CD4-positive, CD25-positive, alpha-beta regulatory T cell (primary cell): ENCODE results near the gene ALOX12B. TPM values are rescaled to one million over a fixed set of nuclear protein-coding genes. Genes with fewer than 3 reads are reported as not detected.

ENCODE experiments used
- ATAC-seq, 2 donors: fragments of 150-1000 bp; cut with Tn5 transposase; one replicate each; pipeline ENCODE4 v1.10.0; 2021; ENCODE audit warnings: low read depth in 2 of 2, moderate number of reproducible peaks in 2 of 2, moderate library complexity in 1 of 2
- DNase-seq, 3 donors: peaks; one replicate each; pipeline versions ENCODE4 v3.0.0 to v3.0.0-alpha.2; 2012 to 2022; ENCODE audit warnings: mixed read lengths in 1 of 3
- H3K27ac ChIP-seq: one replicate; pipeline ENCODE4 v1.7.0; 2013; ENCODE audit warnings: mild to moderate bottlenecking, low read length; ENCODE audit not compliant: insufficient read depth, poor library complexity, severe bottlenecking
- H3K27me3 ChIP-seq: one replicate; pipeline ENCODE4 v1.7.0; 2013; ENCODE audit warnings: low read length; ENCODE audit not compliant: control insufficient read depth, insufficient read depth
- H3K36me3 ChIP-seq: one replicate; pipeline ENCODE4 v1.7.0; 2013; ENCODE audit warnings: mild to moderate bottlenecking, low read length, moderate library complexity; ENCODE audit not compliant: control insufficient read depth, insufficient read depth
- H3K4me1 ChIP-seq: 2 replicates; pipeline ENCODE4 v1.7.0; 2013; ENCODE audit warnings: mild to moderate bottlenecking, low read length; ENCODE audit not compliant: insufficient read depth, control insufficient read depth, poor library complexity, severe bottlenecking
- H3K4me3 ChIP-seq: one replicate; pipeline ENCODE4 v1.7.0; 2013; ENCODE audit warnings: low read depth, mild to moderate bottlenecking, low read length, moderate library complexity
- H3K9me3 ChIP-seq, 2 experiments: 1 replicate in 1 of 2; 2 replicates in 1 of 2; pipeline ENCODE4 v1.7.0; 2013; ENCODE audit warnings: low read length in 2 of 2, mild to moderate bottlenecking in 1 of 2, moderate library complexity in 1 of 2; ENCODE audit not compliant: control insufficient read depth in 2 of 2
- H3K27ac Mint-ChIP-seq, 3 donors: one replicate each; pipeline ENCODE4 v1.8.0; 2020 to 2022; ENCODE audit warnings: mild to moderate bottlenecking in 3 of 3, mixed read lengths in 3 of 3, moderate library complexity in 2 of 3
- H3K27me3 Mint-ChIP-seq: one replicate; pipeline ENCODE4 v1.8.0; 2022; ENCODE audit warnings: mild to moderate bottlenecking, mixed read lengths
- H3K36me3 Mint-ChIP-seq: one replicate; pipeline ENCODE4 v1.8.0; 2020; ENCODE audit warnings: mixed read lengths
- H3K4me1 Mint-ChIP-seq, 4 donors: one replicate each; pipeline ENCODE4 v1.8.0; 2020 to 2022; ENCODE audit warnings: mixed read lengths in 4 of 4, mild to moderate bottlenecking in 1 of 4
- H3K4me3 Mint-ChIP-seq, 4 donors: one replicate each; pipeline ENCODE4 v1.8.0; 2020 to 2022; ENCODE audit warnings: mild to moderate bottlenecking in 4 of 4, mixed read lengths in 4 of 4, moderate library complexity in 3 of 4
- H3K9me3 Mint-ChIP-seq, 7 donors: one replicate each; pipeline ENCODE4 v1.8.0; 2020 to 2022; ENCODE audit warnings: mixed read lengths in 7 of 7, mild to moderate bottlenecking in 3 of 7, moderate library complexity in 2 of 7
- polyA plus RNA-seq, 4 donors: library from polyadenylated mRNA; unstranded; fragments of 300-500 nt; fragmentation: Illumina TruSeq; gene quantifications; one replicate each; pipeline ENCODE4 v1.2.3, GENCODE V29; 2021
- total RNA-seq: library from RNA; stranded (reverse); gene quantifications from one replicate; pipeline ENCODE4 v1.2.3, GENCODE V29; 2022

Gene ALOX12B
- total and polyA plus RNA-seq, 5 donors from 2014 or later = 0.53 to 0.68 (median 0.67) TPM; not detected in 2

- Histone ChIP-seq H3K4me3 (no peak overlapping the region), H3K27ac (no peak overlapping the region), H3K4me1 (peaks cover 5% of the 10 kb centered on the region), H3K27me3 (peaks cover 2% of the 10 kb centered on the region), H3K36me3 (no peaks in the 10 kb centered on the region), H3K9me3 (no peaks in the 10 kb centered on the region)
- H3K27ac Mint-ChIP-seq = no peak overlapping the region
- H3K4me1 Mint-ChIP-seq = peaks cover 4 to 10% (median 4%) of the 10 kb centered on the region in 4 donors
- H3K9me3 Mint-ChIP-seq = no peaks in the 10 kb centered on the region
- no peak for DNase-seq
- H3K27me3 Mint-ChIP-seq = peaks cover 27% of the 10 kb centered on the region
- no peak for ATAC-seq
- no peak overlapping the region for H3K4me3 Mint-ChIP-seq
- no peaks in the 10 kb centered on the region for H3K36me3 Mint-ChIP-seq
These were observed 2.2 kb upstream of the ALOX12B start for GRCh38 chr17:8089728-8090127.

GRCh38 chr17:8087952-8088230, 375 bp upstream of the ALOX12B start:
- Mint-ChIP-seq H3K9me3 (no peaks in the 10 kb centered on the region), H3K27me3 (peaks cover 22% of the 10 kb centered on the region), H3K36me3 (no peaks in the 10 kb centered on the region), H3K27ac (no peak overlapping the region), H3K4me1 (no peaks in the 10 kb centered on the region), H3K4me3 (no peak overlapping the region)
- no peaks in the 10 kb centered on the region for H3K9me3 ChIP-seq
- DNase-seq = no peak
- H3K4me3 ChIP-seq = no peak overlapping the region
- ATAC-seq = no peak
- H3K36me3 ChIP-seq = no peaks in the 10 kb centered on the region
- peaks cover 2% of the 10 kb centered on the region for H3K27me3 ChIP-seq
- no peaks in the 10 kb centered on the region for H3K4me1 ChIP-seq
- no peak overlapping the region for H3K27ac ChIP-seq

GRCh38 chr17:8084250-8084649, 3.3 kb downstream of the ALOX12B start:
- H3K27me3 Mint-ChIP-seq = peaks cover 17% of the 10 kb centered on the region
- H3K36me3 ChIP-seq = no peaks in the 10 kb centered on the region
- peaks cover 11% of the 10 kb centered on the region for H3K4me1 ChIP-seq
- H3K27ac Mint-ChIP-seq = no peak overlapping the region
- no peaks in the 10 kb centered on the region for H3K9me3 Mint-ChIP-seq
- no peak overlapping the region for H3K4me3 ChIP-seq
- H3K9me3 ChIP-seq = no peaks in the 10 kb centered on the region
- no peak for DNase-seq
- no peak for ATAC-seq
- no peak overlapping the region for H3K27ac ChIP-seq
- H3K4me1 Mint-ChIP-seq = peaks cover 1 to 14% (median 5%) of the 10 kb centered on the region in 4 donors
- peaks cover 4% of the 10 kb centered on the region for H3K36me3 Mint-ChIP-seq
- no peak overlapping the region for H3K4me3 Mint-ChIP-seq
- peaks cover 2% of the 10 kb centered on the region for H3K27me3 ChIP-seq

GRCh38 chr17:8082292-8082691, 5.2 kb downstream of the ALOX12B start:
- Mint-ChIP-seq H3K27me3 (peaks cover 17% of the 10 kb centered on the region), H3K27ac (no peak overlapping the region)

GRCh38 chr17:8081876-8082275, 5.6 kb downstream of the ALOX12B start:
- Mint-ChIP-seq H3K4me1 (peaks cover 4 to 18% (median 6%) of the 10 kb centered on the region in 4 donors), H3K9me3 (no peaks in the 10 kb centered on the region), H3K36me3 (peaks cover 4% of the 10 kb centered on the region), H3K27ac (no peak overlapping the region), H3K27me3 (peaks cover 17% of the 10 kb centered on the region), H3K4me3 (peak overlapping the region in 2 of 4 donors; percentile 12 to 50)
- Histone ChIP-seq H3K4me3 (no peak overlapping the region), H3K27ac (no peak overlapping the region), H3K9me3 (no peaks in the 10 kb centered on the region), H3K27me3 (no peaks in the 10 kb centered on the region), H3K4me1 (peaks cover 15% of the 10 kb centered on the region), H3K36me3 (no peaks in the 10 kb centered on the region)
- no peak for DNase-seq
- ATAC-seq = no peak

More at GRCh38 chr17:8082292-8082691, 5.2 kb downstream of the ALOX12B start:
- Mint-ChIP-seq H3K4me1 (peaks cover 4 to 18% (median 6%) of the 10 kb centered on the region in 4 donors), H3K36me3 (peaks cover 4% of the 10 kb centered on the region), H3K9me3 (no peaks in the 10 kb centered on the region), H3K4me3 (peak overlapping the region in 1 of 4 donors; percentile 12)
- H3K27ac ChIP-seq = no peak overlapping the region
- peaks cover 15% of the 10 kb centered on the region for H3K4me1 ChIP-seq
- no peak overlapping the region for H3K4me3 ChIP-seq
- no peaks in the 10 kb centered on the region for H3K27me3 ChIP-seq
- H3K9me3 ChIP-seq = no peaks in the 10 kb centered on the region
- DNase-seq (no peak), ATAC-seq (no peak)
- no peaks in the 10 kb centered on the region for H3K36me3 ChIP-seq

- Mint-ChIP-seq H3K27me3 (peaks cover 22% of the 10 kb centered on the region), H3K36me3 (peaks cover 4% of the 10 kb centered on the region), H3K4me3 (peak overlapping the region; percentile 33 to 74 (median 64)), H3K4me1 (peaks cover 4 to 18% (median 6%) of the 10 kb centered on the region in 4 donors), H3K27ac (peak overlapping the region in 1 of 3 donors; percentile 52), H3K9me3 (no peaks in the 10 kb centered on the region)
- ATAC-seq (no peak), DNase-seq (no peak)
- Histone ChIP-seq H3K27me3 (no peaks in the 10 kb centered on the region), H3K36me3 (no peaks in the 10 kb centered on the region), H3K4me1 (peaks cover 15% of the 10 kb centered on the region), H3K9me3 (no peaks in the 10 kb centered on the region), H3K27ac (no peak overlapping the region), H3K4me3 (no peak overlapping the region)
These were observed 6.7 kb downstream of the ALOX12B start for GRCh38 chr17:8080799-8081219.

GRCh38 chr17:8080208-8080798, 7.2 kb downstream of the ALOX12B start:
- Histone ChIP-seq H3K27me3 (no peaks in the 10 kb centered on the region), H3K27ac (no peak overlapping the region), H3K9me3 (no peaks in the 10 kb centered on the region), H3K4me1 (peaks cover 15% of the 10 kb centered on the region), H3K36me3 (no peaks in the 10 kb centered on the region), H3K4me3 (no peak overlapping the region)
- peaks cover 4% of the 10 kb centered on the region for H3K36me3 Mint-ChIP-seq
- peak overlapping the region in 2 of 3 donors; percentile 16 to 52 for H3K27ac Mint-ChIP-seq
- peaks cover 4 to 18% (median 6%) of the 10 kb centered on the region in 4 donors for H3K4me1 Mint-ChIP-seq
- ATAC-seq = no peak
- H3K27me3 Mint-ChIP-seq = peaks cover 26% of the 10 kb centered on the region
- peak overlapping the region in 3 of 4 donors; percentile 89 to 93 (median 91) for H3K4me3 Mint-ChIP-seq
- DNase-seq = no peak
- no peaks in the 10 kb centered on the region for H3K9me3 Mint-ChIP-seq
